ENCODE measurements around the gene ACTRT2. TPM values are rescaled to one million over a fixed set of nuclear protein-coding genes. Genes with fewer than 3 reads are reported as not detected.

Gene ACTRT2
- total and polyA plus RNA-seq, 10 of the 15 experiments (the other 5 are each of a cell fraction or from before 2014, with no cell fraction given): not detected

- intact Hi-C loops (cut with micrococcal nuclease; ENCODE audit: unreplicated experiment) (no loop called here), in situ Hi-C loops (cut with MboI) (no loop called here)
- WGBS (ENCODE audit: insufficient coverage, insufficient replicate concordance, low lambda C conversion rate, missing lambda C conversion rate): 29% methylated on average over 44 of the region's 106 CpGs
- ChIA-PET CTCF (no interaction called here), POLR2A (no interaction called here), SMC1A (ENCODE audit: uncharacterized antibody, unreplicated experiment) (no interaction called here), RAD21 (ENCODE audit: unreplicated experiment) (no interaction called here)
- Histone ChIP-seq H3K4me3 (no peak within 1 kb of the TSS), H3K27ac (ENCODE audit: control insufficient read depth, insufficient read depth) (no peak within 1 kb of the TSS), H3K79me2 (ENCODE audit: control insufficient read depth, insufficient read depth, low read length) (no peaks in the 10 kb centered on the region), H3K36me3 (ENCODE audit: control insufficient read depth in 2 of 2, insufficient read depth in 2 of 2, low read length in 1 of 2) (no peaks in the 10 kb centered on the region), H3K9ac (ENCODE audit: control insufficient read depth, insufficient read depth, low read length) (no peak within 1 kb of the TSS), H3K9me3 (replicated peaks; ENCODE audit: control insufficient read depth, insufficient read depth, low read length) (no peaks in the 10 kb centered on the region), H3K27me3 (replicated peaks in 1 of 2; ENCODE audit: control insufficient read depth in 2 of 2, insufficient read depth in 2 of 2, low read length in 1 of 2) (no peaks in the 10 kb centered on the region; a peak in 4 of 4 replicates), H3K4me2 (ENCODE audit: control insufficient read depth, insufficient read depth) (peak within 1 kb of the TSS; percentile 33; the same call in 1 of the 2 replicates), H2AFZ (ENCODE audit: control insufficient read depth, low read depth, low read length) (no peak within 1 kb of the TSS), H3K4me1 (ENCODE audit: control insufficient read depth, insufficient read depth, low read length) (no peaks in the 10 kb centered on the region), H4K20me1 (ENCODE audit: control insufficient read depth, insufficient read depth) (no peaks in the 10 kb centered on the region)
- ATAC-seq (no peak), DNase-seq (ENCODE audit: low read depth, low spot score) (no peak), FAIRE-seq (no peak)
- TF ChIP-seq BACH1 (IDR thresholded peaks at IDR 0.05; ENCODE audit: borderline replicate concordance) (no peak), PAX5 (IDR thresholded peaks at IDR 0.05; ENCODE audit: borderline replicate concordance, low read depth, low read length) (no peak), MEF2A (IDR thresholded peaks at IDR 0.05; ENCODE audit: insufficient read depth, low read depth, low read length) (no peak), STAT3 (IDR thresholded peaks at IDR 0.05; ENCODE audit: low read depth, low read length) (no peak), IRF4 (IDR thresholded peaks at IDR 0.05; ENCODE audit: low read depth, low read length) (no peak), FOXM1 (IDR thresholded peaks at IDR 0.05; ENCODE audit: low read depth, low read length) (no peak)
- BruUV-seq (replicated peaks): no TSS peak
Observed at GRCh38 chr1:3068564-3069431, 47.5 kb downstream of the ACTRT2 start, which contains the start of gene PRDM16. PRDM16 (plus strand) TSS chr1:3069203; CDS start chr1:3069260, 57 bp downstream.

Measured in GM12878 (cell line).